NCI-H524 (cell line): ENCODE data around the gene SEMA6D.

Experiments
- DNase-seq, 2 experiments: peaks; one replicate each; lab custom pipeline; 2025; lab: John Stamatoyannopoulos, UW

The SEMA6D gene

DNA sequence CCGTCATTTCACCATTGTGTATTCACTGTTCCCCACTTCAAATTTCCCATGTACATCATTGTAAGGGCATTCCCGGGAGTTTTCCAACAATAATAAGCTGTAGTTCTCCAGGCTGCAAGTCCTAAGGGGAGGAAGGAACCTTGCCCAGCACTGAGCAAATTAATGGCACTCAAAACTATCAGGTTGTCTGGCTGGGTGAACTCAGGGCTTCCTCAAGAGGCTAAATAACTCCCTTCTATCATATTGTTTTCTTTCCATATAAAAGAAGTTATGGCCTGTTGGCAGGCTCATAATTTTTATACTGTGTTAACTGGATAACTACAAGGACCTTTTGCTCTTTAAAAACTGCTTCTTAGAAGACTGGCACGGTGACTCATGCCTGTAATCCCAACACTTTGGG is 71.4 kb downstream of the SEMA6D start:
- no peak for DNase-seq

DNA sequence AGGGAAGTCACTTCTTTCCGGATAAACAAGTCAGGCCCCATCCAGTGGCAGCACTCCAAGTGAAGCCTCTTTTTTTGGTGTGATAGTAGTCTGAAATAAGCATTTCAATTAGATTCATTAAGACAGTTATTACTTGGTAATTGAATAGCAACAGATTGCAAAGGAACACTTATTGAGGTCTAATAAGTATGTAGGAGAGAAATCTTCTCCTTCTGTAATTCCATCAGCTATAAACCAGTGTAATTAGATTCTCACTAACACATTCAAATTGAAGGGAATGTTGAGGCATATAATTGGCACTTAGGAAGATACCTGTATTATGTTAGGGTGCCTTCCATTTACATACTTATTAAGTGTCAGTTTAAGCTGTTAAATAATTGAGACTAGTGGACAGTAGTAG is 73.9 kb downstream of the SEMA6D start:
- DNase-seq: peak in 1 of 2 experiments; percentile 39

DNA sequence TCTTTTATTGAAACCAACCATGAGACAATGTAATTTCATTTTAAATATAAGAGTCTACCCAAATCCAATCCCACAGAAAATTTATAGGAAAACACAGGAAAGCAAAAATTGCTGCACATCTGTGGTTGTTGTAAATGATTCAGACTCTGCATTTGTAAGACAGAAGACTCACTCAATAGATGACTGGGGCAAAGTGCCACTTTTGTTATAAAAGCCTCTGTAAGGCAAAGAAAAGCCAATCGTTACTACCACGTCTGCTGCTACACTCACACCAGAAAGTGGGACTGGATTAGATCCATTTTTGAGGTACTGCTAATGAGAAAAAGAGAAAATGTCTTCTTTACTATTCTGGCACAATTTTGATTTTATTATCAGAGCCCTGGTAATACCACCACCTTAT is 74.9 kb downstream of the SEMA6D start:
- DNase-seq: no peak

DNA sequence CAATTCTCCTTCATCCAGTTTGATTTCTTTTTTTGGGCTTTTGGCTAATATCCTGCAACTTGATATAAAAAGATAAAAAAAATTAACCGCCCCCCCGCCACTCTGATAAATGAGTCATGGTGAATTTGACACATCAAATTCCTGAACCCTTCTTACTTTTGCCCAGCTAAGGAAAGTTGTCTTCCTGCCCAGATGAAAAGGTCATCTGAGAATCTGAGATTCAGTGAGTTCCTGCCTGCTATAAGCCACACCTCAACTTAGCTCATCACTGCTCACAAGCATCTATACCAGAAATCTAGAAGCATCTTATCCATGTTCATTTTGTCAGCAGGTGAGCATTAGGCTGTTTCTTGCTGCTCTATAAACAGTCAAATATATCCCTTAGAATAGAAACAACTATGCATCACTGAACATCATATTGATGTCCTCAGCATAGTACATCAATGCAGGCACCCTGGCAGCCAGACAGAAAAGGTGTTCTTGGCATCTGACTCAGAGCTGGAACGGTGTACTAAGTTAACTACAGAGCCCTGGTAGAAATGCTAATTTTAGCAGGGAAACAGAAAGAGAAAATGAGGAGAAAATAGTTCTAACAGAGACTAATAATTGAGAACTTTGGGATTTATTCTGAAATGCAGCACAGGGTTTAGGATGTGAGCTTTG is 77.1 kb downstream of the SEMA6D start:
- no peak for DNase-seq

DNA sequence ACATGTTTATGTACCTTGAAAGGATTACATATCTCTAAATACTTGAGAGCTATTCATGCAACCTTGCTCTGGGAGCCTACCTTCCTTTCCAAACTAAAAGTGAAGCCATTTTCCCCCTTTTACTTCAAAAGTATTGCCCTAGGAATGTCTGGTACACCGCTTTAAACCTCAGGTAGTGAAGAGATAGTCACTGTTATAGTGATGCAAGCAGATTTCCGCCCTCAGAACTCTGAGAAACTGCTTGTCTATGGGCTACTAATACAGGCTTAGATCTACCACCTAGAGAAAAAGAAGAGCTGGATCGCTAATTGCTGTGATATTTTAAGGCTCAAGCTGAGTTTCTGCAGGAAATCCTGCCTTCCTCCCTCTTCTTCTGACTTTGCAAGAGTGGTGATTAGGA is 78.6 kb downstream of the SEMA6D start:
- no peak for DNase-seq

DNA sequence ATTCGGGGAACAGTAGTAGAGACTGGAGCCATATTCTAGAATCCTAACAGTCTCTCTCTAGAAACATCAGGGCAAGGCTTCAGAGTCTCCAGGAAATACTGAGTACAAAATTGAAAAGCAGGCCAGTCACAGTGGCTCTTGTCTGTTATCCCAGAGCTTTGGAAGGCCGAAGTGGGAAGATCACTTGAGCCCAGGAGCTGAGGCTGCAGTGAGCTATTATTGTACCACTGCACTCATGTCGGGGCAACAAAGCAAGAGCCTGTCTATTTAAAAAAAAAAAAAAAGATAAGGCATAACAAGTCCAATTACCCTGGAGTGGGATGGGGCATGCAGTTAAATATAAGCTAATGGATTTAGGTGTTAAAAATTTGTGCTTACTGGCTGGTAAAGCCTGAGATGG is 79.0 kb downstream of the SEMA6D start:
- no peak for DNase-seq

DNA sequence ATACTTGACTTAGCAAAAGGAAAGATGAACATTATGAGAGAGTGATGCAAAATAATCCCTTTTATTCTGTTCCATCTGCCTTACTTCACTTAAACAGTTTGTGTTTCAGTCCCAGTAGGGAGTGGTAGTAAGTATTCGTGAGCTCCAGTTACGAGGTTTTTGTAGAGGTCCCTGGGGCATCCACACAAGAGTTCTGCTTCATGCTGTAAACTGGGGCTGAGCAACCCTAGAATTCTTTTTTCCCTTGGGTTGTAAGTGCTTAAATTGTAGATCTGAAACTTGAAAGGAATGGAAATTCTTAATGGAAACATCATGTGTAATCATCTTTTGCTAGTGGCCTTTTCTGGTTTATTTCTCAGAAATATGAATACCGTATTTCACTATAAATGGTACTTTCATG is 79.5 kb downstream of the SEMA6D start:
- DNase-seq: peak; percentile 29 to 74

DNA sequence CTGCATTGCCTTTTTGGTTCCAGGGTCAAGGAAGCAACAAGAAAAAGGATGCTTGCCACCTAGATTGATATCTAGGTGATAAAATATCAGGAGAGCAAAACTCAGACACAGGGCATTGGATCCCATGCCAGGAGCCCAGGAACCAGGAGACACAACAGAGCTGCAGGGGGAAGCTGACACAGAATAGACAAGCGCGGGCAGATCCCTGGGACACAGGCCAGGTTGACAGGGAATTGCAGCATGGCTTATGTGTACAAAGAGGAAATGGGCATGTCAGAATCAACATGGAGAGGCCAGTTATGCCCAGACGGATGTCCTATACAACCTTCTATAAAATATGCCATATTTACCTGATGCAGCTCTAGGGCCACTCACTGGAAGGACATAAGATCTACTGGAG is 84.2 kb downstream of the SEMA6D start:
- DNase-seq: no peak

DNA sequence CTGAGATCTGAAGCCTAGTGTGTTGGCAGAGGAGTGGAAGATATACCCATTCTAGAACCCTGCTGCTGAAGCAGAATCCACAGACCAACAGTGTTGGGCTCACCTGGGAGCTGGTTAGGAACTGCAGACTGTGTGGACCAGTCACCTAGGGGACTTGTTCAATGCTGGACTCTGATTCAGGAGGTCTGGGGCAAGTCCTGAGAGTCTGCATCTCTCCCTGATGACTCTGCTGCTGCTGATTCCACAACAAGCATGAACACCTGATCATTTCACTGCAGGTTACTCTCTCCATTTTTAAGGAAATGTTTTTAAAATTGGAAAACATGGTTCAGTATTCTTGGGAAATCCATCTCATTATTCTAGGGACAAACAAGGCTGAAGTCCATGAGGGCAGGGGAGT is 84.9 kb downstream of the SEMA6D start:
- DNase-seq: no peak

DNA sequence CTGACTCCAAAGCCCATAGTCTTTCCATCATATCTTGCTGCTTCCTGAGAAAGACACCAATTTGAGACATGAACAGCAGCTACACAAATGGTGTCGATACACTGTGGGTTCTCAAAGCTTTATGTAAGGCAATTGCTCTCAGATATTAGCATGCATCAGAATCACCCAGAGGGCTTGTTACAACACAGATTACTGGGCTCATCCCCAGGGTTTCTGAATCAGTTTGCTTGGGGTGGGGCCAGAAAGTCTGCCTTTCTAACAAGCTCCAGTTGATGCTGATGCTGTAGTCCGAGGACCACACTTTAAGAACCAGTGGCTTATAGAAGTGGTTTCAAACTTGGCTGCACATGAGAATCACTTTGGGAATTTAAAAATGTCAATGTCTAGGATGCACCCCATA is 86.5 kb downstream of the SEMA6D start:
- DNase-seq: no peak

DNA sequence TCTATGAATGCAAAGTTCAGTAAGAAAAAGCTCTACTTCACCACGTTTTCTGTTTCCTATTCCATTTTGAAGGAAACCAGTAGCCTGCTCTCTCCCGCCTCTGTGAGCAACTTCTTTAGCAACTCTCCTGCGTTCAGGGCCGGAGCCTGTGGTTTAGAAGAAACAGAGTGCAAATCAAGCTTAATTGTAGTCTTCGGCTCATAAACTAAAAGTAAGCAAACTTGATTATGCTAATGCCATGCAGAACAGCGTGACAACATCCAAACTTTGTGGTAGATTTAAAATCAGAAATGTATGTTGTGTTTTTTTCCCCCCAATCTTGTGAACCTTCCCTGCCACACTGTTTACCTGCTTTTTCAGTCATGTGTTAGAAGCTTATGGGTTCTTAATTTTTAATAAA is 87.4 kb downstream of the SEMA6D start:
- no peak for DNase-seq

DNA sequence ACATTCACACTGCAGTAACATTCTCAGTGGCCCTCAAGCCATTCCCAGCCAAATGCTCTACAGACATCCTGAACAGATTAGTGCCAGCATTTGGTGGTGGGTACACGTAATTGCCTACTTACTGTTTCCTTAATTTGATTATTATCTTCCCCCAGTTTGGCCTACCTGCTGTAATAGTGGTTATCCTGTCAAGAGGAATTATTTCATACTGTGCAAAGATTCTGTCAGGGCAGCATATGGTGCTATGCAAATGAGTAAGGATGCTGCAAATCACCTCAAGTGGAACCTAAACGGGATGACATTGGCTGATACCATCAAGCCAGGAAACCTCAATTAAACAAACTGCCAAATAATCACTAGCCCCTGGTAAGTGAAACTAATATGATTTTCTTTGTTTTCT is 88.7 kb downstream of the SEMA6D start:
- peak; percentile 94 to 99 for DNase-seq

DNA sequence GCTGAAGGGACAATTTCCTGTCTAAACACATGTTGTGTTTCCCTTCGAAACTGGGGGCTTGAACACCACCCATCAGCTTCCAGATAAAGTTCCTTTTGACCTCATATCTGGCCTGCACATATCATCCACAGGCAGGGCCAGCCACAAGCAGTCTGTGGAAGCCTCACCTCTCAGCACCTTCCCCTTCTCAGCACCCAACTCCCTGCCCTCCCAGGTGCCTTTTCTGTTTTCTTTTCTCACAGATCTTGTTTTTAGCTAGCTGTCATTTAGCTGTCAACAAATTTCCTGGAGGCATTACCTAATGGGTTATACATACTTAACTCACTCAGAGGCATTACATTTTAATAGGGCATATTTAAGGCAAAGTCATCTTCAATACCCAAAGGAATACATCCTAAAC is 93.9 kb downstream of the SEMA6D start:
- DNase-seq: no peak

DNA sequence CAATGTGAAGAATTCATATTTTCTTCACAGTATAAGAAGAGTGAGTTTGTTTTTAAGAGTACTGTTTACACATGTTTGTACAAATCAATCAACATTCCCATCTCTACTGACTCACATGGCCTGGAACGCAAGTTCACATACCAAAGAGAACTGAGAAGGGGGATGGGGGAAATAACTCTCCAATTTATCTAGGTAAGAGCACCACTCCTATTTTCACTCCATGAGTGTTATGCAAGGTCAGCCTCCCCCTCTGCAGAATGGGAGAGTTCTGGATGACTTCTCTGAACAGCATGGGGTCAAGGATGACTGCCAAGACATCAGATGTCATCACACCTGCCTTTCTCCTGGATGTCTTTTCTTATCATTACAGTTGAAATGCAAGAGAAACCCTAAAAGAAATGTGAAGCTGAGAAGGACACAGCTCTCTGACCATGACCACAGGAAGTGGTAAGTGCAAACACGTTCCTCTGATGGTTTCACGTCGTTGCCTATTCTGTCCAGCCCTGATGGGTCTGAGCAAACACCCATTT is 95.2 kb downstream of the SEMA6D start:
- no peak for DNase-seq

DNA sequence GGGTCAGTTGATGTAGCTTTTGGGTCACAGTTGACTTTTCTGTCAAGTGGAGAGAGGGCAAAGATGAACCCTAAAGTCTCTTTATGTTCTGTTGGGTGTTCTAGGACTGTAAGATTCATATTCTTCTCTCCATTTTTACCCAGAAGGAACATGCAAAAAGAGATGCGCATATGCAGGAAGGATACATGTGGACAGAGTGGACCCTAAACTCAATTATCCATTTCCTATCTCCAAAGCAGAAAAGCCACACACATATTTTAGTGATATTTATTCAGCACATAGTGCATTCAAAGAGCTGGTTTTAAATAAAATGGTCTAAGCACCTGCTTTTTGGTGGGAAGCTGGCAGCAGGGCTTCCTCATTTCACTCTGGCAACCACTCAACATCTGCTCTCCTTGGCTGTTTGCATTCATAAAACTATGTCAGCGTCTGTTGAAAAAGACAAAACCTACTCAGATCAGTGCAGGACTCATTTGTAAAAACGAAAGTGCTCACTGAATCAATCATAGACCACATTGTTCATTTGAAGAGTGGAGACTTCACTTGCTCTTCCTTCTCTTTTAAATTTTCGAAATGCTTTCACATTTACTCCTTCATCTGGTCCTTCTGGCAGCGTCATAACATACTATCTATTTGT is 96.6 kb downstream of the SEMA6D start:
- no peak for DNase-seq

DNA sequence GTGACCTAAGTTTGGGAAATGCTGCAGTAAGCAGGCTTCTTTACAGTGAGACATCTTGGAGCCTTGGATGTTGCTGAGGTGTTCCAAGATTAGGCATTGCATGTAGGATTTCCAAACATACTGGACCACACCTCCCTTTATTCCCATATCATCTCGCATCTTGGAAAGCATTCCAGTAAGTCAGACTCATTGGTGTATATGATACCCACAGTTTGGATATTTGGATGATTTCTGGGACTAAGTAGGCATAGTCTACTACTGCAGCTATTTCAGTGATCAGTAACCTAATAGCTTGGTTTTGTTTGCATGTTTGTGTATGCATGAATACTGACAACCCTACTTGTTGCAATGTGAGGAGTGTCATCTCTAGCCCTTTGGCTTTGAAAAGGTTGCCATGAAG is 97.3 kb downstream of the SEMA6D start:
- no peak for DNase-seq

DNA sequence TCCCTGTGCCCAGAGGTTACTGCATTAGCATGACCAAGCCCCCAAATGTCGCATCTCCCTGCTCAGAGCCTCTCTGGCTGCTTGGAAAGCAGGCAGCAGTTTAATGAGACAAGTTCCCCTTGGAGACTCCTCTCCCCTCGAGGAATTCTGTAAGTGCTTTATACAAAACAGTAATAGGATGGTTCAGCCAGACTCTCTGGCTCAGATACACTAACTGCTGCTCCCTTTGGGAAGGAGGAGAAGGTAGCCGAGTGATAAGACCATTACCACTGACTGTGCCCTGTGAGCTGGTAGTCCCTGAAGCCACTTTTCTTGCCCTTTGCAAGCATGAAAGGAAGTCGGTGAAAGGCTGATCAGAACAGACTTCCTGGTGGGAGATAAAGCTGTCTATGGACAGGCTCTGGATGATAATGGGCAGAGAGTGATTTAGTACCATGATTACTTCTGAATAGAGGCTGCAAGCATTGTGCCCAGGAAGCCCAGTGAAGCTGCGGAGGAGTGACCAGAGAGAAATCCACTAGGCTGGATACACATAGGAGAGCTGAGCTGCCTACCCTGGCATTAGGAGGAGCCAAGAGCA is 100.8 kb downstream of the SEMA6D start:
- no peak for DNase-seq

DNA sequence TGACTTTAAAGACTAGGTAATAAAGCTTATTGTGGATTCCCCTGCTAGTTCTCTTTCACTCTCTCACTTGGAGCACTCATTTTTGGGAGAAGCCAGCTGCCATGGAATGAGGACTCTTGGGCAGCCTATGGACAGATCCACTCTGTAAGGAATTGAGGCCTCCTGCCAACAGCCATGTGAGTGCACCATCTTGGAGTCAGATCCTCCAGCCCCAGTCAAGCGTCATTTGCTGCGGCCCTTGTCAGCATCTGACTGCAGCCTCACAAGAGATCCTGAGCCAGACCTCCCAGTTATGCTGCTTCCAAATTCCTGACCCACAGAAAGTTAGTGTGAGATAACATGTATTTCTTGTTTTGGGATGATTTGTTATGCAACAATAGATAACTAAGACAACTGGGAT is 101.9 kb downstream of the SEMA6D start:
- DNase-seq: no peak

DNA sequence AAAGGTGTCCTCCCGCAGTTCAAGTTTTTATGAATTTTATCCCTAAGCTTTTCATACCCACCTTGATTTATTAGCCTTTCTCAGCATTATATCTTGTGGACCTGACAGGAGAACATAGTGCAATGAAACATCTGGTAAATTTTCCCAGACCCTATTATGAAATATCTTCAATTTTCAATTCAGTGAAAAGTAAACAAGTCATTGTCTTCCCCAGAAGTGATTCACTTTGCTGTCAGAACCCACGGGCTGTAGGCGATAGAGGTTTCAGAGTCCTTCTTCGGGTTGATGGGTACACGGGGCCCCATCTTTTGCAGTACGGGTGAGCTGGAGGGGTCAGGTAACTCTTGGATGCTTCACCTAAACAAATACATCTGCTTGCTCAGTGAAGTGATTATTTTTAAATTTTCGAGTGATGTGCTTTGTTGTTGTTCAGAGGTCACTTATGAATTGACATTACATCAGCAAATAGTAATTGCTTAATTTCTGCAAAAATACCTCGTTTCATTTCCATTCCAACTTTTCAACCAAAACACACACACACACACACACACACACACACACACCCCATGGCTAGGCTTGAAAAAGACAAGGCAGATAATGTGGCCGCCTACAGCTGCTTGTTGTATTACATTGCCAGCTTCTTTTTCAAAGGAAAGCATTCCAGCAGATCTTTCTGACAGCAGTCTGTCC is 102.9 kb downstream of the SEMA6D start:
- peak in 1 of 2 experiments; percentile 38 for DNase-seq

DNA sequence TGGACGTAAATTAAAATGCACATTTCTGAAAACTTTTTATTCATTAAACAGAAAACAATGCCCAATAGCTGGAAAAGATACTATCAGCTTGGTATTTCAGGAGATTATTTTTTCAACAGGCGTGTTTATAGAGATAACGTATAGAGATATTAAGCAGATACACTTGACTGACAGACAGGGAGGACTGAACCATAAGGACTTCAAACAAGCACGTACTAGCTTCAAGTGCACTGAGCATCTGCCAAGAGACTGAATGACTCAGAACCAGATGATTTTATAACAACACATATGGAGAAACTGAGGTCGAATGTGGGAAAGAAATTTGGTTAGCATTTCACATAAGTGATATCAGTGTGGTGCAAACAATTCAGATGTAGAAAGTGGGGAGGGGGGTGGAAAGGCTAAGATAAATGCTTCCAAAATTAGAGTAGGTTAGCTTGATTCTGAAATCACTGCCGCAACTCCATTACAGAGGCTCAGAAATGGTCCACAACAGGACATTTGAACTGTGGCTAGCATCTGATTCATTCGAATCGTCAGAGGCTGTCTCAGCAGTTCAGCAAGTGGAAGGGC is 103.5 kb downstream of the SEMA6D start:
- DNase-seq: peak; percentile 38 to 84

DNA sequence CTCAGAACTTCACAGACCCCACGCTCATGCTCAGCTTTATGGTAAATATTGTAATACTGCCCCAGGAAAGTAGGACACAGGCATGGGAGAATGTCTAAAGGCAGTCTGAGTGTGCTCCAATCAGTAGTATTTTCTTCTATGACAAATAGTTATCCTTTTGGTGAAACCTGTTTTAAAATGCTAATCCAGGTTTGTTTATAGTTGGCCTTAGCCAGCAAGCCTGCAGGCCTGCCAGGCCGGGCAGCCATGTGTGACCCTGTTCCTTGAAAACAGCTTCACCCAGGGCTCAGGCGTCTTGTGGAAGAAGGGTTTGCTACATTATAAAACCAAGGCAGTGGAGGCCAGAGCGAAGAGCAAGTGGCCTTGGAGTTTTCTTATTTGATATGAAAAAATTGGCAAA is 104.7 kb downstream of the SEMA6D start:
- peak in 1 of 2 experiments; percentile 18 for DNase-seq
